HUDEP-2 (cell line): Measurements from ENCODE around the gene NOTCH1.
A peak's percentile ranks its signal among the peaks of the same experiment; 100 is the strongest.
"Not testable (repeated sequence)": the region's sequence is repeated elsewhere in the genome, so short reads cannot be mapped to it uniquely, and the experiment has no call there.

Experiments used
- DNase-seq, 76 experiments: peaks; one replicate each; lab custom pipeline; 2025; ENCODE audit not compliant: unreplicated experiment in 76 of 76; lab: John Stamatoyannopoulos, UW

NOTCH1 gene

DNA sequence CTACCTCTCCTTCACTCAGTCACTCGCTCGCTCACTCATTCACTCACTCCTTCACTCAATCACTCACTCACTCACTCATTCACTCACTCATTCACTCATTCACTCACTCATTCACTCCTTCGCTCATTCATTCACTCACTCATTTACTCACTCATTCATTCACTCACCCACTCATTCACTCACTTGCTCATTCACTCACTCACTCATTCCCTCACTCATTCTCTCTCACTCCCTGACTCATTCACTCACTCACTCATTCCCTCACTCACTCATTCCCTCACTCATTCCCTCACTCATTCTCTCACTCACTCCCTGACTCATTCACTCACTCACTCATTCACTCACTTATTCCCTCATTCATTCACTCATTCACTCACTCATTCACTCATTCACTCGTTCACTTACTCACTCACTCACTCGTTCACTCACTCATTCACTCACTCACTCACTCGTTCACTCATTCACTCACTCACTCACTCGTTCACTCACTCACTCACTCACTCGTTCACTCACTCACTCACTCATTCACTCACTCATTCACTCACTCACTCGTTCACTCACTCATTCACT lies 33.9 kb upstream of the NOTCH1 start:
- not testable (repeated sequence) for DNase-seq

DNA sequence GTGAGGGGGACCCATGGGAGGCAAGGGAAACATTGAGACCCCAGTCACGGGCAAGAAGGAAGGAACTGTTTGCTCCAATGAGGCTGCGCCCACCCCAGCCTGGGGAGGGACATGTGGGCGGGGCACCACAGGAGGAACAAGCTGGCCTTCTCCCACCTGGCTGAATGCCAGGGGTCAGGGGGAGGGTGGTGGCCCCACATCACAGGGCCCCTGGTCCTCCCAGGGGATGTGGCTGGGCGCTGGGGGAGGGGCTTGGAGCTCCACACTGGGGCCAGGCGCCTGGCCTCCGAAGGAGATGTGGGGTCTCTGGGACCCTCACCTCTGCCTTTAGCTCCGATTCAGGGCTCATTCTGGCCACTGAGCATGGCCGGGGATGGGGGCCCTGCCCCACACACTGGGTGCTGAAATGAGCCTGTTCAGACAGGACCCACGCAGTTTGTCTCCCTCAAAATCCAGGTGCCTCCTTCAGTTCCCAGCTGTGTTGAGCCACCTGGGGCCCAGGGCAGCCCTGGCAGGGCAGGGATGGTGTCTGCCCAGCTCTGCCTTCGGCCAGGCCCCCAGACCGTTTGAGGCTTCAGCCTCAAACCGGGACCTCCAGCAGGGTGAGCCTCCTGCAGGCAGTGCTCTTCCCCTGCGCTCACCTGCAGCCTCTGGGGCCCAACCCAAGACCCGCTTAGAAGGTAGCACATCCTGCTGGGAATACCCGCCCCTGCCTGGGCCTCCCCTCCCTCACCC lies 33.2 kb upstream of the NOTCH1 start:
- peak in 1 of 76 experiments; percentile 24 for DNase-seq

DNA sequence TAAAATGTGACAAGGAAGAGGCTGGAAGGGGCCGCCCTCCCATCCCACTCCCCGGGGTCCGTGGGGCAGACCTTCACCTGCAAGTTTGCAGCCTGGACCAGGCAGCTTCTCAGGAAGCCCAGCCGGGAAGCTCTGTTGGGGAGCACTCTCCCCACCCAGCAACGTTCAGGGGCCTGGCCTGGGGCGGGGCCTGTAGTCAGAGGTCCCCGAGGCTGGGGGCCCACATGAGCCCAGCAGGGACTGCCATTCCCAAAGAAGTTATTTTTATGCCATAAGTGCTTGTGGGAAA lies 32.7 kb upstream of the NOTCH1 start:
- no peak for DNase-seq

DNA sequence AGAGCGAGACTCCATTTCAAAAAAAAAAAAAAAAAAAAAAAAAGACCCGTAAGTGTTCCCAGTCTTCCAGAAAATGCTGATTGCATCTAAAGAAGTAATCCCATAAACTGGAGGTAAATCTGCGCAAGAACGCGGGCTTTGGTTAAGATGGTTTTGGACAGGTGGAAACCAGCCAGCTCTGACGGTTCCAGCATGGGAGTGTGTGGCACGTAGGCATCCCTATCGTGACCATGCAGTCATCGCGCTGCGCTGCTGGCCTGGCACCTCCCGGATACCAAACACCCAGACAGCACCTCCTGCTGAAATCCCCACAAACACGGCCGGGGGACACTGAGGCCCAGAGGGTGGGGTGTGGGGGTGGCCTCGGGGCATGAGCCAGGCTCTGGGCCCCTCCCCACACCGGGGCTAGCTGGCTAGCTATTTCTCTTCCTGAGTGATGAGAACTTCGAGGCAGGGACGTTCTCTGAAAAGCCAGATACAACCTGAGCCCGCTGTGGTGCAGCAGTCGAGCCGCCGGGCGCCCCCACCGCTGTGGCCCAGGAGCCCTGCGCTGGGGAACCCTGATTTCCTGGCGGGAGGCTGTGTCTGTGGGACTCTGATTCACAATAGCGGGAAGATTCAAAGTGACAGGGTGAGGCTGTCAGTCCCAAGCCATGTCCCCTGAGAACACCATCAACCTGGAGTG lies 32.2 kb upstream of the NOTCH1 start:
- DNase-seq = no peak

DNA sequence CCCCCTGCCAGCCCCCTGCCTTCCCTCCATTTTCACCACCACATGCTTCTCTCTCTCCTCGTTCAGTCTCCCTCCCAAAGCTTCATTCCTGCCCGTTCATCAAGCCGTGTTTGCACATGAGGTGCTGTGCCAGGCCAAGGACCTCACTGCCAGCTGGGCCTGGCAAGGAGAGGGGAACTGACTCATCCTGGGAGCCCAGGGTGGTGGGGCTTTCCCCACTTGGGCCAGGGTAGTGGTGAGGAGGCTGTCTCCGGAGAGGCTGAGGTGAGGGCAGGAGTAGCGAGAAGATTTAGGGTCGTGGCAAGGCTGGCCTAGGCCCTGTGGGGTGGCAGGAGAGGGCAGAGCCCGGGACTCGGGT lies 30.4 kb upstream of the NOTCH1 start:
- no peak for DNase-seq

DNA sequence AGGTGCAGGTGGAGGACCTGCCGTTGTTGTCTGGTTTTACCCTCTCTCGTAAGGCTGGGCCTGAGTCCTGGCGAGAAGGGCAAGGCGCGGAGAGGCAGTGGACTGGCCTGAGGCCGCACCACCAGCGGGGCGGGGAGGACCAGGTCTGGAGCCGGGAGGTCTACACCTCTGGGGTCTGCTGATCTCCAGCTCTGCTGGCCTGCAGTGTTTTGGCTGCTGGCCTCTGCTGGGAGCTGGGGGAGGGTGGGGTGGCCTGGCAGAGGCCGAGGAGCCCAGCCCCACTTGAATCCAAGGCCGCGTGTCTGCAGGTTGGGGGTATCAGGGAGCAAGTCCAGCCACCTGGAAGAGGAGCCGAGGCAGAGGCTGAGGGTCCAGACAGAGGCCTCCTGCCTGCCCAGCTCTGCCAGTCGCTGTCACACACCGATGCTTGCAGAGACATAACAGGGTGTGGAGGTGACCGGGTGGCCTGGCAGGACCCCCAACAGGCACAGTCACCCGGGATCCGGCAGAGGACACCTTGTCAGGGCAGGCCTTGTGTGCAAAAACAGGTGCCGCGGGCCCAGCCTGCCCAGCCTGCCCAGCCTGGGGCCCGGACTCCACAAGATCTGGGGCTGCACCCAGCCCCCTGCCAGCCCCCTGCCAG lies 29.9 kb upstream of the NOTCH1 start:
- no peak for DNase-seq

DNA sequence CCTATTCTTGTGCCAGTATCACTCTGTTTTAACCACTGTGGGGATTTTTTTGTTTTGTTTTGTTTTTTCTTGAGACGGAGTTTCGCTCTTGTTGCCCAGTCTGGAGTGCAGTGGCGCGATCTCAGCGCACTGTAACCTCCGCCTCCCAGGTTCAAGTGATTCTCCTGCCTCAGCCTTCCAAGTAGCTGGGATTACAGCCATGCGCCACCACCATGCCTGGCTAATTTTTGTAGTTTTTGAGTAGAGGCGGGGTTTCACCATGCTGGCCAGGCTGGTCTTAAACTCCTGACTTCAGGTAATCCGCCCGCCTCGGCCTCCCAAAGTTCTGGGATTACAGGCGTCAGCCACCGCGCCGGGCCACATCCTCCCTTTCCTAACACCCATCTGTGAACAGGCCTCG lies 28.8 kb upstream of the NOTCH1 start:
- not testable (repeated sequence) for DNase-seq

DNA sequence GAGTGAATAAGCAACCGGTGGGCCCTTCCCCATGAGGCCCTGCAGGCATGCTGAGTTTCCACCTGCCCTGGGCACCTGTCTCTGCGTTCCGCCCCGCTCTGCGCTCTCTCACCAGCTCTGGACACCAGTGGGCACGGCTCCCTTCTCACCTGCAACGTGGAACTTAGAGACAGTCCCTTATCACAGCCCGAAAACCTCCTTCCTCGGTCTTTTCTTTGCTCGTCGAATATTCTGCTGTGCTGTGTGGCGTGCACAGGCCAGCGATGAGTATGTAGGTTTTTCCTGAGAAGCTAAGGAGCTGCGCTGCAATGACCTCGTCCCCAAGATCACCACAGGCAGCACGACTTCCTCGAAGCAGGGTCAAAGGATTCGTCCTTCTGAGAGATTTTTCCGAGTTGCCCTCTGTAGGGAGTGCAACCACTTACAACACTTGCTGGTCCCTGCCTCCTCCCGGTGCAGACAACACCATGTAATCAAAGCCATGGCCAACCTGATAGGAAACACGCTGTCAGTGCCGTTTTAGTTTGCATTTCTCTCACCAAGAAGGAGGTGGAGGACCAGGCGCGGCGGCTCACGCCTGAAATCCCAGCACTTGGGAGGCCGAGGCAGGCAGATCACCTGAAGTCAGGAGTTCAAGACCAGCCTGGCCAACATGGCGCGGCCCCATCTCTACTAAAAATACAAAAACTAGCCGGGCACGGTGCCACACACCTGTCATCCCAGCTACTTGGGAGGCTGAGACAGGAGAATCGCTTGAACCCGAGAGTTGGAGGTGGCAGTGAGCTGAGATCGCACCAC lies 27.2 kb upstream of the NOTCH1 start:
- no peak for DNase-seq

DNA sequence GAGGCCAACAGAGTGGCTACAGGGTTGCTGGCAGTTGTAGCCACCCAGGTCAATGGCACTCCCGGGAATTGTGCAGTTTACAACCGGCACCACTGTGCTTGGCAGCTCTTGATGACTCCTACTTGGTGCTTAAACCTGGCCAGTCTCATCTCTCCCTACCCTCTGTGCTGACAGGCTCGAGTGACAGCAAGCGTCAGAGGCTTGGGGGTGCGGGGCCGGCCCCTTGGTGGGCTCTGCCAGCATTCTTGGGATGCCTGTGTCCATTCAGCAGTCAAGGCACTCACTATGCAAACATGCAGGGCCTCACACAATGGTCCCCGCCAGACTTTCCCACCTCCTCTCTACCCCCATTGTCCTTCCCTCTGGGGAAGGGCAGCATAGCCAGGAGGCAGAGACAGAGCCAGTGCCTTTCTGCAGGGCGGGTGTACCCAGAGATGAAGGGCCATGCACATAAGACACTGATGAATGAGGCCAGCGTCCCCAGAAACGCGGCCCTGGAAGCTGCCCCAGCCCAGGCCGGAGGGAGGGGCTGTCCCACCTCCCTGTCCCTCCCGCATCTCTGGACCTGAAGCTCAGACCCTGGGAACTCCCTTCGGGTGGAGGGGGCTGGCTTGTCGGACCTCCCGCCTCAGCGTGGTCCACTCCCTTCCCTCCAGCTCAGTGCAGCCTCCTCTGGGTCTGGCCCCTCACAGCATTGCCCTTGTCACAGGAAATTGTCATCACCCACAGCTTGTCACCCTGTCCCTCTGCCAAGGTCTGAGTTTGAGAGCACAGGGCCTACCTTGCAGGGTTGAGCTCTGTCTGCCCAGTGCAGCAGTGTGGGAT lies 26.4 kb upstream of the NOTCH1 start:
- DNase-seq = no peak

DNA sequence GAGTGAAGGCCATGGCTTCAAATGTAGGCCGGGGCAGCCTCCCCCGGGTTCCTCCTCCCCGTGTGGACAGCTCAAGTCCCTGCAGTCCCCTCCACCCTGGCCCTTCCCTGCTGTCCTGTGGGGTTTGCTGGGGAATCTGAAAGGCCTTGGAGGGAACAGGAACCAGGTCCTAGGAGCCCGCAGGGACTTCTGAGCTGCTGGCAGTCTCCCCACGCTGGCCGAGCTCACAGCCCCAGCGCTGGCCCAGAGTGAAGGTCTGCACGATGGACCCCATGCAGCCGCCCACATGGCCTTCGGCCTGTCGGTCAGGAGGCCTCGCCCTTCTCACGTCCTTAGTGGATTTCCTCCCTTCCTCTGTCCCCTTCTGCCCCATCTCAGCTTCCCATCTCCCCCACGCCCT lies 25.7 kb upstream of the NOTCH1 start:
- no peak for DNase-seq

DNA sequence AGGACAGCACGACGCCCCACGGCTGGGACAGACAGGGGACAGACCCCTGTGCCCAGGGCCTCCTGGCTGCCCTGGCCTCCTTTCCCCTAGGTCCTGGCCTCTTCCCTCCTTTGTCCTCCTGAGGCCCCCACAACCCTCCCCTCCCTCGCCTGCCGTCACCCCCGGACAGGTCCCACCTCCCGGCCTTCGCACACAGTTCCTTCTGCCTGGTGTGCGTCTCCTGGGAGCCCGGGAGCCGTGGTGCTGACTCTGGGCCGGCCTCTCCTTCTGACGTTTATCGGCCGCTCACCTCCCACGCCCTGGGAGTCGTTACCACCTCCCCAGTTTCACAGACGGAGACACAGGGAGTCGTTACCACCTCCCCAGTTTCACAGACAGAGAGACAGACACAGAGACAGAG lies 25.1 kb upstream of the NOTCH1 start:
- no peak for DNase-seq

DNA sequence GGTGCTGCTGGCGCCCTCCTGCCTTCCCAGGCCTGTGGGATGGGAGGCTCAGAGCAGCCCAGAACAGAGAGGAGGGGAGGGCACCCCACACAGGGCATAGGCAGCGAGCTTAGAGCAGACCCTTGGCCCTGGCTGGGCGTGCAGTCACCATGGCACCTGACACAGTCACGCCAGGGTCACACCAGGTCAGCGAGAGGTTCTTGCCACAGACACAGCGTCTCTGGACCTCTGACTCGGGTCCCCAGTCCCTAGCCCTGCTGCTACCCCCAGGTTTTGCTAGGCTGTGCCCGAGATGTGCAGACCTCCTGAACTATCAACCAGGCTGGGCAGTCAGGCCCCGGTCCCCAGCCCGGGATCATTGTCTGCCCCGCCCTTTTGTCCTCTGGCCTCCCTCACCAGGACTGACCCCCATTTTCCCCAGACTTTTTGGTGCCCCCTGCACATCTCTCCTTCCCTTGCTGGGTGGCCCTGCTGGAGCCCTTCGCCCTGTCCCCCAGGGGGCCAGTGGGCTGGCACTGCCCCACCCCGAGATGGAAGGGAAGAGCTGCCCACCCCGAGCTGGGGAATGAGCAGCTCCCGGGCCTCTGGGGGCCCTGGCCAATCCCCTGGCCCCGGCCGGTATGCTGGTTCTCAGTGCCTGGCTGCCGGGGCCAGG lies 24.5 kb upstream of the NOTCH1 start:
- no peak for DNase-seq

DNA sequence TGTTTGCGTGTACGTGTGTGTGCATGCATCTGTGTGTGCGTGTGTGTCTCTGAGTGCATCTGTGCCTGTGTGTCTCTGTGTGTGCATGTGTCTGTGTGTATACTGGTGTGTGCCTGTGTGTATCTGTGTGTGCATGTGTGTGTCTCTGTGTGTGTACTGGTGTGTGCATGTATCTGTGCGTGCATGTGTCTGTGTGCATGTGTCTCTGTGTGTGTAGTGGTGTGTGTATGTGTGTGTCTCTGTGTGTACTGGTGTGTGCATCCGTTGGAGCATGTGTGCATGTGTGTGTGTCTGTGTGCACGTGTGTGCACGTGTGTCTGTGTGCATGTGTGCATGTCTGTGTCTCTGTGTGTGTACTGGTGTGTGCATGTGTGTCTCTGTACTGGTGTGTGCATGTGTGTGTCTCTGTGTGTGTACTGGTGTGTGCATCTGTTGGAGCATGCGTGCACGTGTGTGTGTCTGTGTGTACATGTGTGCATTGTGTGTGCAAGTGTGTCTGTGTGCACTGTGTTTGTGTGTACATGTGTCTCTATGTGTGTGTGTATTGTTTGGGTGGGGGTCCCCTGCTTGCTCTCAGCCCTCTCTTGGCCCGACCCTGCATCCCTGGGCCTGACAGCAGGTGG lies 23.8 kb upstream of the NOTCH1 start:
- no peak for DNase-seq

DNA sequence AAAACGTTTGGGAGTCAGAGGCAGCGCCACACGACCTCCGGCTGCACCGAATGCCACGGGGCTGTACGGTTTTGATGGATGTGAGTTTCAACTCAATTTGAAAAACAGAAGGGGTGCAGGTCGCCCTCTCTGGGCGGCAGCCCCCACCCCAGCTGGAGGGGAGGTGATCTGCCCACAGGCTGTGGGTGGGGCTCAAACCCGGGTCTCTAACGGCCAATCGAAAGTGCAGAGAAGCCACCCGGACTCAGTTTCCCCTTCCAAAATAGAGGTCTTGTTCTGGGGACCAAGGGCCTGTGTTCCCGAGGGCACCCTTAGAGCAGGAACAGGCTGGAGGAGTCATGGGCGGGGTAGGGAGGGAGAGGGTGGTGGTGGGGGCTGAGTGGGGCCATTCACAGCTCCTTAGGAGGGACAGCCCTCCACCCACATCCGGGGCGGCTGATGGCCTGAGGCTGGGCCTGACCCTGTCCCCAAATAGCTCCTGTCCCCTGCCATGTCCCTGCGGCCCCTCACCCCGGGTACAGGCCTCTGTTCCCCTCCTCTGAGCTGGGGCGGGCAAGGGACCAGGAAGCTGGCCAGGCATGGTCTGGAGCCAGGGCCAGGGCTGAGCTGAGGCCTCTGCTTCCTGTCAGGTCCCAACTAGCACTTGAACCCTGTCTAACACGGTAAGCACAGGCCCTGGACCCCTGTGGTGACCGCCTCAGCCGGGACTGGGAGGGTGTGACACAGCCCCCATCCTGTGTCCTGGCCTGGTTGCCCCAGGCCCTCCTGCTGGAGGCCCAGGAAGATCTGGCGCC lies 22.6 kb upstream of the NOTCH1 start:
- DNase-seq = no peak

DNA sequence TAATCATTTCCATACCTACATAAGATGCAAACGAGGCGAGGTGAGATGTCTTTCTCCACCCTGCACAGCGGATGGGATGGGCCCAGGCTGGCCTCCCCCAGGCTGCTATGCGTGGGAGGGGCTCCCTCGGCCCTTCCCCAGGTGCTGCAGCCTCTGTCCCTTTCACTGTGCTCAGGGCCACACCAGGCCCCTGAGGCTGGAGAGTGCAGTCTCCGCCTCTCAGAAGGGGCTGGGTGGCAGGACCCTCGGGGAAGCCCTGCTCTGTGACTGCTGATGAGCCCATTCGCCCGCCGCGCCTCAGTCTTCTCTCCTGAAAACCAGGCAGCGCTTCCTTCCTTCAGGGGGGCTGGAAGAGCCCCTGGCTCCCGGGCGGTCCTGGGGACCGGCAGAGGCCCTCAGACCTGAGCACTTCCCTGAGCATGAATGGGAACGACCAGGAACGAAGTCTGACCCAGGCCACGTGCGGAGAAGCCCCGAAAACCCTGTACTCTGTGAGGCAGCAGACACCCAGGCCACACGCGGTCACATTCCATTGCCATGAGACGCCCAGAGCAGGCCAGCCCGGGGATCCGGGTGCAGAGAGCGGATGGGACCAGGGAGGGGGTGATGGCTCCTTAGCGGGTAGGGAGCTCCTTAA lies 21.9 kb upstream of the NOTCH1 start:
- DNase-seq = no peak

DNA sequence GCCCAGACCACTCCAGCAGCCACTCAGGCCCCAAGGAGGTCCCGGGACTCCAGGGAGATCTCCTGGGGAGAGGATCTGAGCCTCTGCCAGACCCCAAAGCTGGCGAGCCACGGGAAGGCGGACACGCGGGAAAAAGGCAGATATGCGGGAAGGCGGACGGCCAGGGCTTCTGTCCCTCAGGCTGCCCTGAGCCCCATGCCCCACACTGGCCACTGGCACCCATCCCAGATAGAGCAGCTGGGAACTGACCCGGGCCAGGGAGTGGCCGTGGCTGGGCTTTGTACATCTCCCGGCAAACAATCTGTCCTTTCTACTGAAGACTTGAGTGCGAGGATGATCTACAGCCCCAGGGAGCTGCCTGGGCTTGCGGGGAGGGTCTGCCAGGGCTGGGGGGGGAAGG lies 21.1 kb upstream of the NOTCH1 start:
- DNase-seq = no peak

DNA sequence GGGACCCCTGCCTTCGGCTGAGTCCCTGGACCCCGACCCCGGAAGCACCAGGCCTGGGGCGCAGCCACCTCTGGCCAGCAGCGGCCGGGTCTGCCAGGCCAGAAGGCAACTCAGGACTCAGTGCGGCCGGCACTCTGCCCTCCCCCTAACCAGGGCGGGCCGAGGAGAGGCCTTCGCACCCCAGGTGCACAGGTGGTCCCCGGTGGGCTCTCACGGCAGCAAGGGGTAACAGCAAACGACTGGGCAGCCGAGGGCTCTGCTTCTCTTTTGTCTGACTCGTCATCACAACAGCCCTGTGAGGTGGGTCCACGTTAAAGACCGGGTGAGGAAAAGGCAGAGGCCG lies 20.7 kb upstream of the NOTCH1 start:
- no peak for DNase-seq
